SH-SY5Y (cell line): ENCODE results near the gene FBXL17.

Experiments
- GATA2 ChIP-seq: IDR thresholded peaks from 2 replicates; pipeline ENCODE4 v1.6.1; 2011; ENCODE audit warnings: mild to moderate bottlenecking, low read depth, low read length
- GATA3 ChIP-seq: IDR thresholded peaks from 2 replicates; pipeline ENCODE4 v1.6.1; 2011; ENCODE audit warnings: low read depth, mild to moderate bottlenecking, low read length, moderate library complexity

DNA sequence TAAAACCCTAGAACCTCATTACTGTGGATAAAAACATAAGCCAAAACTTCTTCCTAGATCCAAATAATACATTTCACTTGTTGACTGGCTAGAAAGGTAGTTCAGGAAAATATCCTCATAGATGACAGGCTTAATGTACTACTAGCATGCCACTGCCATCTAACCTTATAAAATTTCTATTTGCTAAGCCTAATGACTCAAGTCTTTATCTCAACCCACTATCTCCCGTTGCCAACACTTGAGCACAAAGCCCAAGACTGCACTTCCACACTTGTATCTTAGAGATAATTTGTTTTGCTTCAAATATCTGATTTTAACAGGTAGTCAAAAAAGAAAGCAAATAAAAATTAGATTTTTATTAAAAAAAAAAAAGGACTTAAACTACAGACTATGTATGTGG, 42.7 kb downstream of the FBXL17 start:
- TF ChIP-seq GATA3: no peak
- TF ChIP-seq GATA2: no peak
